GM19455 (cell line): ENCODE measurements around the gene FGF1.

Experiments
- ATAC-seq: cut with Tn5 transposase; IDR thresholded peaks from one replicate; pipeline ENCODE4 v1.9.1; 2021; ENCODE audit not compliant: unreplicated experiment

FGF1 gene

GRCh38 chr5:142615948-142616347, 69.9 kb downstream of the FGF1 start:
- ATAC-seq: no peak

GRCh38 chr5:142614054-142614453, 71.8 kb downstream of the FGF1 start:
- no peak for ATAC-seq

GRCh38 chr5:142613271-142613671, 72.6 kb downstream of the FGF1 start:
- no peak for ATAC-seq

GRCh38 chr5:142612494-142613270, 73.2 kb downstream of the FGF1 start:
- ATAC-seq: no peak

- ATAC-seq: peak; percentile 88
Measured at GRCh38 chr5:142611154-142611553, 74.7 kb downstream of the FGF1 start.

GRCh38 chr5:142610176-142611001, 75.5 kb downstream of the FGF1 start:
- peak; percentile 17 for ATAC-seq

GRCh38 chr5:142609142-142609541, 76.7 kb downstream of the FGF1 start:
- no peak for ATAC-seq

GRCh38 chr5:142608081-142608480, 77.8 kb downstream of the FGF1 start:
- ATAC-seq: no peak

- no peak for ATAC-seq
Measured at GRCh38 chr5:142605611-142606010, 80.3 kb downstream of the FGF1 start.

GRCh38 chr5:142602720-142603245, 83.1 kb downstream of the FGF1 start:
- ATAC-seq: no peak

GRCh38 chr5:142601432-142601831, 84.5 kb downstream of the FGF1 start:
- ATAC-seq: no peak

GRCh38 chr5:142600611-142601358, 85.1 kb downstream of the FGF1 start:
- ATAC-seq: no peak

- no peak for ATAC-seq
Measured at GRCh38 chr5:142600092-142600491, 85.8 kb downstream of the FGF1 start.

- ATAC-seq: no peak
Measured at GRCh38 chr5:142598338-142598700, 87.6 kb downstream of the FGF1 start.

GRCh38 chr5:142597546-142598337, 88.1 kb downstream of the FGF1 start:
- ATAC-seq: no peak

GRCh38 chr5:142597025-142597424, 88.9 kb downstream of the FGF1 start:
- ATAC-seq: no peak

- no peak for ATAC-seq
Measured at GRCh38 chr5:142592365-142592764, 93.5 kb downstream of the FGF1 start.

GRCh38 chr5:142590451-142591231, 95.2 kb downstream of the FGF1 start:
- no peak for ATAC-seq

GRCh38 chr5:142589720-142590119, 96.2 kb downstream of the FGF1 start:
- ATAC-seq: no peak
